CD4-positive, alpha-beta T cell treated with Interleukin-12 subunit alpha and Interleukin-12 subunit beta, for 1 hour (primary cell): ENCODE results near the gene DGKQ.
"Not testable (repeated sequence)": the region's sequence is repeated elsewhere in the genome, so short reads cannot be mapped to it uniquely, and the experiment has no call there.

Experiments
- DNase-seq: peaks from one replicate; pipeline ENCODE4 v3.0.0-alpha.2; 2020

DGKQ gene

DNA sequence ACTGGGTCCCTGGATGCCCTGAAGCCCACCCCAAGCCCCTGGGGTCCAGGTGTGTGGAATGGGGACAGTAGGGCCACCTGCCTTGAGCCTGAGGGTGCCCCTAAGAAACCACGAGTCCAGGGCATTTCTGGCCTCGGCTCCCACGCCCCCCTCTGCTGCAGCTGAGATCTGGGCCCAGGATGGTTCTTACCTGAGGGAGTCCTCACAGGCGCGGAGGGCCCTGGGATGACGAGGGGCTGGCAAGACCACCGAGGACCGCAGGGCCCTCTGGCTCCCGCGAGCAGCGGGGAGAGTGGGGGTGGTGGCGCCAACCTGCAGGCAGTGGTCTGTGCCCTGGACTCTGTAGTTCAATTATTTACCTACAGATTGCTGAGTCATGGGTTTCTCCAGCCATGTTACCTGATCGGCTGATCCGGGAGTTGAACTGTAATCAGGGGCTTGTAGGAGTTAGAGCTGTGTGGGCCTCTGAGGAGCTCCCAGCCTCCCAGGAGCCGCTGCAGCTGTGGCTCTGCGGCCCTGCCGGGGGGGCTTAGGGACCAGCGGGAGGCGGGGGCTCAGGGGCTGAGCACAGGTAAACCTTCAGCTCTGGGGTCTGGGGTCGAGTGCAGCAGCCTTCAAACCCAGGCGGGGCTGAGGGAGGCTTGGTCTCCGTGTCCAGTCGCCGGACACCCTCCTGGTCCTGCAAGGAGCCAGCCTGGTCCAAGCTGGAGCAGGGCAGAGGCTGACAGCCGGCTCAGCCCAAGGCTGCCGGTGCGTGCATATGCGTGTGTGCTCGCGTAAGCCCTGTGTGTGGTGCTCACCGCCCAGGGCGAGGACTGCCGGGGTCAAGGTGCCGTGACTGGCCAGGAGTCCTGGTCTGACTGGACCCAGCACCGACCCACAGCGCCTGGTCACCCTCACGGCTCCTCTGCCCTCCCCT is 20.0 kb upstream of the DGKQ start, which contains the start of gene SLC26A1:
SLC26A1 (minus strand) TSS at position 294 of the 919 bp plus-strand sequence. CDS start 1,701 bp downstream, outside the sequence.
- DNase-seq = no peak

DNA sequence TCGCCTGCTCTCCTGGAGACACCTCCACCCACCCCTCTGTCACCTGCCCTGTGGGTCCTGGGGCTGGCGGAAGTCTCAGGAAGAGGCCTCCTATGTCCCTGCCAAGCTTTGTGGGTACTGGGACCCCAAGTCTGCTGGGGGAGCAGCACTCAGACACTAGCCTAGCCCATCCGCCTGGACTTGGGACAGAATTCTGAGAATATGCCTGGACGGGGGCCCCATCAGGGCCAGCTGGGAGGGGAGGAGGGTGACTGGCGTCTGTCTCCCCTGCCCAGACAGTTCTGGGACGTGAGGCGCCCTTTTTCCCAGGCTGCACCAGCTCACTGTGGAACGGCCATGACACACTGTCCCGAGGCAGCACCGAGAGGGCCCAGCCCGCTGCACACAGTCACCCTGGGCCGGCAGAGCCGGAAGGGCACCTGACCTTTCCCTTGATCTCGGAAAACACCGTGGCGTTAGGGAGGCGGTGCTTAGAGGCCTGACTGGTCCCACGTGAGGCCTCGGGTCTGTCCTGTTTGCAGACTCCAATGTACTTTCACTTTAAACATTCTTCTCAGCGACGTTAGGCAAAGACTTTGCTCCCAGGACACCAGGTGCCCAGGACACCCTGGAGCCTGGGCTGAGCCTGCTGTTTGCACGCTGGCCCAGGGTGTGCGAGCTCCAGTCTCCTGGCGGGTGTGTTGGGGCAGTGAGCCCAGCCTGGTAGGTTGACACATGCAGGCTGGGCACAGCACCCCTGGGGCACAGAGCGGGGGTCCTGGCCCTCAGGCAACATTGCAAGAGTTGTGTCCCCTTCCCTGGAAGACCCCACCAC is 19.1 kb upstream of the DGKQ start:
- DNase-seq = no peak

DNA sequence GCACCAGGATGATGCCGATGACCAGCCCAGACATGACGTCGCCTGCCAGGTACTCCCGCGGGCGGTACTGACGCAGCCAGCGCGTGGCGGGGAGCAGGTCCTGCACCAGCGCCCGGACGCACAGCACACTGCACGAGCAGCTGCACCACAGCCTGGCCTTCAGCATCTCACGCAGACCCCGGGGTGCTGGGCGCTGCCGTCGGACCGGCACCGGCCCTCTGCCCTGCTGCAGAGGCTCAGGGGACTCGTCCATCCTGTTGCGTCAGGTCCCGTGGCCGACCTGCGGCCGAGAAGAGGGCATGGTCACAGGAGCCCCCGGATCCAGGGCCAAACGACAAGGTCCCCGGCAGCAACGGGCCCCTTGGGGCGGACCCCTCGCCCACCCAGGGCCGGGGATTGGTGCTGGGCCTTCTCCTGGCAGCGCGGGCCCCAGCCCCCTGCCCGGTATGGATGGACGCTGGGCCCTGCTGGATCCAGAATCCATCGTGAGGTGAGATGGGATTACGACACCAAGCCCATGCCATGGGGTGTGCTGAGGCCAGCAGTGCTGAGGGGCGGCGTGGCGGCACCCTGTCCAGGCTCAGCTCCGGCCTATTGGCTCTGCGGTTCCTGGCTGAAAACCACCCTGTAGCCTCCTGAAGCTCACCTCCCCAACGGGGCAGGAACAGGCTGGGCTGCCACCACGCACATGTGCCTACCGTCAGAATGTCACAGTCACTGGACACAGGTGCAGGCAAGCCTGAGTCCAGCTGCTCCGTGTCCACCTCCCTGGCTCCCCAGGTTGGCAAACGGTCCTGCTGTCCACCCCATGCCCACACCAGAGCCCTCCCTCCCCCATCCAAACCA is 18.3 kb upstream of the DGKQ start:
- DNase-seq = no peak

DNA sequence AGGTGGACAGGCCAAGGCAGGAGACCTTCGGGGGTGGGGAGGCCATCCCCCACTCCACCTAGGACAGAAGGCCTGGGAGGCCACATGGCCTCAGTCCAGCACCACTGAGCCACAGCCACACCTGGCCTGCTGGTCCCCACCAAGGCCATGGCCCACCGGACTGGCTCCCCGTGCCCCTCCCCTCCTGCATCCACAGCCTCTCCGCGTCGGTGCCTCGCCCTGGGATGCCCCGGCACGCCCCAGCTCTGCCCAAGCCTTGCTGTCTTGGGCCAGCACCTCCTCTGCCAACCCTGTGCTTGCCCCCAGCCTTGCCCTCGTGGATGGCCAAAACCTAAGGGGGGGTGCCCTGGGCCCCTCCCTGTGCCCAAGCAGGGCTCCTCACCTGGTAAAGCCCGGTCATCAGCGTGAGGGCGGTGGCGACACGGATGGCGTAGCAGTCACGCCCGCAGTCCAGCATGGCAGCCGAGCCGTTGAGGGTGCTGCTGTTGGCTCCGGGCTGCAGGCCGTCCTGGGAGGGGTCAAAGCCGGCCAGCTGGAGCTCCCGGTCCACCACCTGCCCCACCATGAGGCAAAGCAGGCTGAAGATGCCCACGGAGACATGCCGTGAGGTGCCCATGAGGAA is 17.5 kb upstream of the DGKQ start:
- no peak for DNase-seq

DNA sequence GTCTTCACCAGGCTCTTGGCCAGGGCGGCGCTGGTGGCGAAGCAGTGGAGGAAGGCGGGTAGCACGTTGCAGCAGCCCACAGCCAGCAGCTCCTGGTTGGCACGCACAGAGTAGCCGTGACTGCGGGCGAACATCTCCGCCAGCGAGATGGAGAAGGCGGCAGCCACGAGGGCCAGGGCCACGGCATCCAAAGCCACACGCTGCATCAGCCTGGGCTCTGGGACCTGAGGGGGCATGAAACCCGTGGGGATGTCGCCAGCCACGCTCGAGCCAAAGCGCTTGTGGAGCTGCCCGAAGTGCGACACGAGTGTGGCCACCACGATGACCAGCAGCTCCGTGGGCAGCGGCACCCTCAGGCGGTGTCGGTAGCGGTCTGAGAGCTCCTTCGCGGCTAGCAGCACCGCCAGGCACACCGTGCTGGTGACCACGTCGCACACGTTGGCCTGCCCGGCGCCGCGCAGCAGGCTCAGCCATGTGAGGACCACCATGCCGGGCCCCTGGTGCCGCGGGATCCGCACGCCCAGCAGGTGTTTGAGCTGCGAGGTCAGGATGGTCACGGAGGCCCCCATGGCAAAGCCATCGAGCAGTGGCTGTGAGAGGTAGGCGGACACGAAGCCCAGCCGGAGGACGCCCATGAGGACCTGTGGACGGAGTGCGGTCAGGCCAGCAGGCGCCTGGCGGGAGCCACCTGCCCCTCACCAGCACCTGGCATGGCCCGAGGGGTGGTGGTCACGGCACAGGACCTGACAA is 16.5 kb upstream of the DGKQ start:
- DNase-seq = no peak

DNA sequence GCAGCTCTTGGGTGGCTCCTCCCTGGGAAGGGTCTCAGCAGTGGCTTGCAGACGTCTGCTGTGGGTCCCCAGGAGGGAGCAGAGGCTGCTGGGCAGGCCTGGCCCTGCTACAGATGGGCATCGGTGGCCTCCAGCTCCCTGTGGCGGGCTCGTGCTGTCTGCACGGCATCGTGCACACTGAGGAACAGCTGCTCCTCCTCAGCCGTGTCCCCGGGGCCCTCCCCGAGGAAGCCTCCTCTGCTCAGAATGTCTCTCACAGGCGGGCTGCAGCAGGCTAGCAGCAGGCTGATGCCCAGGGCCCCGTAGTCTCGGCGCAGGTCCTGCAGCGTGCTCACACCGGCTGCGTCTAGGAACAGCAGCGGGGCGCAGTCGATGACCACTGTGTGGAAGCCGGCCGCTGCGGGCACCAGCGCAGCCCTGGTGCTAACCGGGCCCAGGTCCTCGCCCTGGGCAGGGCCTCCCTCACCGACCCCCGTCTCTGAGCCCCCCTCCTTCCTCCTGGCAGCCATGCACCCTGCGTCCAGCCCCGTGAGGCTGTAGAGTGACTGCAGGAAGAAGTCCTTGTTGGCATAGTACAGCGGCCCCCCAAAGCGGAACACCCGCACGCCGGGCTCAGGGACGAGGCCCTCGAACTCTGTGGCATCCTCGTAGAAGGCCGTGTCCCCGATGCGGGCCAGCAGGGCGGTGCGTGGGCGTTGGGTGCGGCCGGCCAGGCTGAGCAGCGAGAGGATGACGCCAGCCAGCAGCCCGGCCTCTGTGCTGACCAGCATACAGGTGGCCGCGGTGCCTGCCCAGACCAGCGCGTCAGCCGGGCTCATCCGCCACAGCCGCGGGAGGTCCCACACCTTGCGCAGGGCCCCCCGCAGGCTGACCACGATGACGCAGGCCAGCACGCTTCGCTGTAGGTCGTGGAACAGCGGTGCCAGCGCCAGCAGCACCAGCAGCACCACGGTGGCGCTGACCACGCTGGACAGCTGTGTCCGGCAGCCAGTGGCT is 15.7 kb upstream of the DGKQ start:
- no peak for DNase-seq

DNA sequence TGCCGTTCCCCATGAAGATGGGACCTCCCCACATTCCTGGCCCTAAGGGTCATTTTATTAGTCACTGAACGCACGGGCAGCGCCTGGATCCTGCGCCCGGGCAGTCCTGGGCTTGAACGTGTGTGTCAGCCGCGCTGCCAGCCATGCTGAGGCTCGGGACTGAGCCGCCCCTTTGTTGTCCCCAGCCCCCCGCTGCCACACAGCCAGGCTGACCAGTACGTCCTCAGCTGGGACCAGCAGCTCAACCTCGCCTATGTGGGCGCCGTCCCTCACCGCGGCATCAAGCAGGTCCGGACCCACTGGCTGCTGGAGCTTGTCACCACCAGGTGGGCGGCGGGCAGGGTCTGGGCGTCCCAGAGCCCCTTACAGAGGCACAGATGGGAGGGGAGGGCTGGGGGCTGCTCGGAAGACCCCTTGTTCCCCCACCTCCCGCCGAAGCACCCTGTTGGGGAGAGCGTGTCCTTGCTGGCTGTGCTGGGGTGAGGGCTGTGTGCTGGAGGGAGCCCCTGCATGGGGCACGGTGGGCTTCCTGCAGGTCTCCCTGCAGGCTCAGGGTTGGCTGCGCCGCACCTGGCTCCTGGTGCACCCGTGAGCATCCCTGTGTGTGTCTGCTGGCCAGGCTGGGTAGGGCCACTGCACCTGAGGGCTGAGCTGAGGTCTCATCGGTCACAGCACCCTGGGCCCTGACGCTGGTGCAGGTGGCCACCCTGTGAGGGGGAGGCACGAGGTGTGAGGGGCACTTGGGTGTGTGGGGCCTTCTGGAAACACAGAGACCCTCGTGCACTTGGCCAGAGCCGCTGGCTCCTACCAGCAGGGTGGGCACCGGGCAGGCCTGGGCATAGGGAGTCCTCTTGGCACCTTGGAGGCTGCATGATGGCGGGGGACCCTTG is 14.5 kb upstream of the DGKQ start:
- no peak for DNase-seq

DNA sequence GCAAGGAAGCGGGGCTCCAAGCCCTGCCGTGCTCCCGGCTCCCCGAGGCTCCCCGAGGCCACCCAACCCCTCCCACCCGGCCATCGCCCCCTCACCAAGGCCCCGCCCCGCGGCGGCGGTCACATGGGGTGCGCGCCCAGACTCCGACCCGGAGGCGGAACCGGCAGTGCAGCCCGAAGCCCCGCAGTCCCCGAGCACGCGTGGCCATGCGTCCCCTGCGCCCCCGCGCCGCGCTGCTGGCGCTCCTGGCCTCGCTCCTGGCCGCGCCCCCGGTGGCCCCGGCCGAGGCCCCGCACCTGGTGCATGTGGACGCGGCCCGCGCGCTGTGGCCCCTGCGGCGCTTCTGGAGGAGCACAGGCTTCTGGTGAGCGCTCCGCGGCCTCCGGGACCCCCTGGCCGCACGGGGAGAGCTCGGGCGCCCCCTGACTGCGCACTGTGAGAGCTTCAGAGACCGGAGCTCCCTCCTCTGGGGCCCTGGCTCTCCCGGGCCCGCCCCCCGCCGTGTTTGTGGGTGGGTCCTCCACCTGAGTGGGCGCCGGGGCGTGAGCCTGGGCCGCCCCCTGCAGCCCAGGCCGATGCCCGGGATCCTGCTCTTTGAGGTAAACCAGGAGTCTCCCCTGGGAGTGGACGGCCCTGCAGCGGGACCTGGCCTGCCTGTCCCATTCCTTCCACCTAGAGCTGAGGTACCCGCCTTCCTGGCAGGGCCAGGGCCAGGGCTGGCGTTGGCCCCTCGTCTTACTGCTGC is 13.7 kb upstream of the DGKQ start, which contains the start of gene IDUA:
IDUA (plus strand) TSS at position 166 of the 745 bp plus-strand sequence; CDS start at position 207, 41 bp downstream.
- peak; percentile 86 for DNase-seq

DNA sequence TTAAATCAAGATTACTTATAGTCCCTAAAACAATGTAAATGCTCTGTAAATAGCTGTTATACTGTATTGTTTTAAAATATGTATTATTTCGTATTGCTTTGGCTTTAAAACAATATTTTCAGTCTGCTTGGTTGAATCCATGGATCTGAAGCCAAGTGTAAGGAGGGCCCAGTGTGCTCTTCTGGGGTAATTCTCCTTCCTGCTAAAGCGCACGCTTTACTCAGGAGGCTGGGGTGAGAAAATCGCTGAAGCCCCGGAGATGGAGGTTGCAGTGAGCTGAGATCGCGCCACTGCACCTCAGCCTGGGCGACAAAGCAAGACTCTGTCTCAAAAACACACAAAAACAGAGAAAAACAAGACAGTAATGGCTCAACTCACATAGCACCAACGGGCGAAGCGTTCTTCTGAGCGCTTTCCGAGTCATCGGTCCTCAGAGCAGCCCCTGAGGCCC is 13.1 kb upstream of the DGKQ start:
- no peak for DNase-seq

DNA sequence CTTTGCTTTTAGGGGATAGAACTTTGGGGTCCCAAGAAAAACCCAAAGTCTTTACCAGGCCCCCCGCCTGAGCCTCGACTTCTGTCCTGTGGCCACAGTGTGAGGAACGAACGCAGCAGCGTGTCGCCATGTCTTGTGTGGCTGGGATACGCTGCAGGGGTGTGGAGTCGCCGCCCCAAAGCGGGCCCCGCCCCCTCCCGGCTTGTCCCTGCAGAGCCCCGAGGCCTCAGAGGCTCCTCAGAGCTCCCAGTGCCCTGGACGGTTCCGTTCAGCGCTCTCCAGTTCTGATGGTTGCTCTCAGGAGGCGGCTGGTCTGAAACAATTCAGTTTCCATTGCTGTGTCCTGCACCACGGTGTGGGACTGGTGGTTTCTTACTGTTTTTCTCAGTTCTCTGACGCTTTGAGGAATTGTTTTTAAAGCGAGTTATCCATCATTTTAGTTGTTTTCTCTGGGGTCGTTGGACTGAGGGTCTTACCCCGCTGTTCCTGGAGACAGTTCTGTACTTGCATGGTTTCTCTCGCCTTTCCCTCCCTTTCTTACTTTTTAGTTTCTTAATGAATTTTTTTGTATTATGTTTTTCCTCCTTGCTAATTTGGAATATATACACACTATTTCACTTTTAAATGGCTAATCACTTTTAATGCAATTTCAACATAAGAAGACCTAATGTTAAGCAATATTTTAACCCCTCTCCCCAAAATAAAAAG is 11.9 kb upstream of the DGKQ start:
- DNase-seq = peak; percentile 72

DNA sequence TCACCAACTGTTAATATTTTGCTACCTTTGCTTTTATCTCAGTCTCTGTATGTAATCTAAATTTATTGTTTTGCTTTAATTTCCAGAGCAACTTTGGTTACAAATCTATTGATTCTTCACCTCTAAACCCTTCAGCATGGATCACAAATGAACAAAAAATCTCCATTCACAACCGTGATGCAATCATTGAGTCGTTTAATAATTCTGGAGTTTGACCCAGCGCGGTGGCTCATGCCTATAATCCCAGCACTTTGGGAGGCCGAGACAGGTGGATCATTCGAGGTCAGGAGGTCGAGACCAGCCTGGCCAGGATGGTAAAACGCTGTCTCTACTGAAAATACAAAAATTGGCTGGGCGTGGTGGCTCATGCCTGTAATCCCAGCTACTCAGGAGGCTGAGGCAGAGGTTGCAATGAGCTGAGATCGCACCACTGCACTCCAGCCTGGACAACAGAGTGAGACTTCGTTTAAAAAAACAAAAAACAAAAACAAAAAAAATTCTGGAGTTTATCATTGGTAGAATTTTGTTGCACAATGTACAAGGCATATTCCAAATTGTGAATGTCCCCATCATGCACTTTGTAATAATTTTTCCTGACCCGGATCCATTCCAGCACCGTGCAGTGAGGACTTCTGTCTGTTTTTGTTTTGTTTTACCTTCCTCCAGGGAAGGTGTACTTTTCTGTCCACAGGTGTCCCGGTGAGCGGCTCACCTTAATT is 11.1 kb upstream of the DGKQ start:
- no peak for DNase-seq

DNA sequence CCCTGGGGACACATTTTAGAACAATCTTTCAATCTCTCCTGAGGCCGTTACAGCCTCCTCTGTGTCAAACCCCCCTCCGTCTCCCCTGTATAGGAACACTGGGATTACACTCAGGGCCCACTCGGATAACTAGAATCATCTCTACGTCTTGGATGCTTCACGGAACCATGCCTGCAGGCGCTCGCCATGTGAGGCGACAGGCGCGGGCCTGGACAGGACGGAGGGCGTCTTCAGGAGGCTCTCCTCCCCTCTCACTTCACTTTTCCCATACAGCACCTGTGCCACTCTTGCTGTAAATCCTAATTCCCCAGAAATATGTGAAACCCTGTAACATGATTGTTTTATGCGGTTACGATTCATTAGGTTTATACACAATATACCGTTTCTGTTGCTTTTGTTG is 9.4 kb upstream of the DGKQ start:
- DNase-seq = no peak

DNA sequence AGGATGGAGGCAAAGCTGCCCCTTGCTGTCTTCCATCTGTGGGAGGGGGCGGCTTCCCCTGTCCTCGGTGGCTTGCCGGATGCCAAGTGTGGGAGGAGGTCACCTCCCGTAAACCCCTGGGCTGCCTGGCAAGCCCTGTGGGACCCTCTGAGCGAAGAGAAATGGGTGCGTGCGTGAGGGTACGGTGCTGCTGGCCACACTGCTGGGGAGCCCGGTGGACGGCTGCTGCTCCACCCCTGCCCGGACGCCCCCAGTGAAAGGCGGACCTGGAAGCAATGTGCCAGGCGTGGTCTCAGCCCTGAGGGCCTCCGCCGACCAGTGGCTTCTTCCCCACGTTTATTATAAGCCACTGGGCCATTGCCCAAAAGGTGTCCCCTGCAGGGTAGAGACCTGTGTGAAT is 8.9 kb upstream of the DGKQ start:
- no peak for DNase-seq

DNA sequence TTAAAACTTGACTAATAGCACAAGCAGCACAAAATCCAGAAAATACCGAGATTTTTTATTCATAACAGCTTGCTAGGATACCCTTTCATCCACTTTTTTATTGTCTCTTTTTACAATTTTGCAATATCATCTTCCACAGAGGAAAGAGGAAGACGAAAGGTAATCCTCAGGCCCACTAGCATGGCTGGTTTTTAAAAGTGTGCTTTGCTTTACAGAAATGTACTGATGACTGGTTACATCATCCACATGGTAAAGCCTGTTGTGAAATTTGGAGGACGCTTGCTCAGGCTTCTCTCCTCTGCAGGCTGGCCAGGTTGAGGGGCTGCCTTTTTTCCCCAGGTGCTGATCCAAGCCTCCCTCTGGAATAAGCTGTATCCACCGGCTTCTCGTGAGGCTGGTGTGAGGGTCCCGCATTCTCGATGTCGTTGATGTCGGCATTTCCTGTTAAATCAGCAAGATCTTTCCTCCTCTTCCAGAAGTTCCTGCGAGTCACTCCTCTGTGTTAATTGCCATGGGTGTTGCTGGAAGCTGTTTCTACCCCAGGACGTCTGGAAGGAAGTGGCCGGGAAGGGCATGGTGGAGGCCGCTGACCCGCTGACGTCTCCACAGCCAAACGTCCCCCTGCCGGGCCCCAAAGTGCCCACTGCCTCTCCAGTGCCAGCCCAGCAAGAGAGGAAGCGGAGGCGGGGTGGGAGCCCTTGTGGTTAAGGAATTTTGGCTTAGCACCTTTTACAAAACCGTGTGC is 5.8 kb upstream of the DGKQ start:
- DNase-seq = no peak

DNA sequence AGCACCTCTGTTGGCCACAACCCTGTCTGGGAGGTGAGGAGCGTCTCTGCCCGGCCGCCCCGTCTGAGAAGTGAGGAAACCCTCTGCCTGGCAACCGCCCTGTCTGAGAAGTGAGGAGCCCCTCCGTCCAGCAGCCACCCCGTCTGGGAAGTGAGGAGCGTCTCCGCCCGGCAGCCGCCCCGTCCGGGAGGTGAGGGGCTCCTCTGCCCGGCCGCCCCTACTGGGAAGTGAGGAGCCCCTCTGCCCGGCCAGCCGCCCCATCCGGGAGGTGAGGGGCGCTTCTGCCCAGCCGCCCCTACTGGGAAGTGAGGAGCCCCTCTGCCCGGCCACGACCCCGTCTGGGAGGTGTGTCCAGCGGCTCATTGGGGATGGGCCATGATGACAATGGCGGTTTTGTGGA is 2.6 kb upstream of the DGKQ start:
- DNase-seq = not testable (repeated sequence)

DNA sequence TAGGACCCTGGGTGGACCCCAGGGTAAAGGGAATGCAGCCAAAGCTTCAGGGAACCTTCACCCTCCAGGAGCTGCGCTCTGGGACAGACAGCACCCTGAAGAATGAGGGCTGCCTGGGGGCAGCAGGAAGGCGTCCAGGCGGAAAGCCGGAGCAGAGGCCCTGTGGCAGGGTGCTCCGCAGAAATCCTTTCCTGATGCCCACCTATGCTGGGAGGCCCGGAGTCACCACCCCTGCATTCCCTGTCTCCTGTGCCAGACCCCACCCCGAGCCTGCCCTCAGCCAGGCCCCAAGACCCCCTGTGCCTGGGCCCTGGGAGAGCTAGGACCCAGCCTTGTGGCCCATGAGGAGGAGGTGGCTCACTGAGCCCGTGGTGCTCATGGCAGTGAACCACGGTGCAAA is 1.3 kb upstream of the DGKQ start:
- no peak for DNase-seq
